ENCODE data around the gene HAO2.
"Not testable (repeated sequence)": the region's sequence is repeated elsewhere in the genome, so short reads cannot be mapped to it uniquely, and the experiment has no call there.

HAO2 gene

GRCh38 chr1:119347858-119348257, 20.7 kb upstream of the HAO2 start:
- no peak for DNase-seq (ENCODE audit: low read depth)

GRCh38 chr1:119348941-119349340, 19.6 kb upstream of the HAO2 start:
- no peak for DNase-seq (ENCODE audit: low read depth)

GRCh38 chr1:119350866-119351265, 17.7 kb upstream of the HAO2 start:
- DNase-seq (ENCODE audit: low read depth), result not testable (repeated sequence)

- no peak for DNase-seq (ENCODE audit: low read depth)
Measured at GRCh38 chr1:119351997-119352396, 16.6 kb upstream of the HAO2 start.

GRCh38 chr1:119353836-119354235, 14.7 kb upstream of the HAO2 start:
- DNase-seq (ENCODE audit: low read depth), result no peak

- no peak for DNase-seq (ENCODE audit: low read depth)
Measured at GRCh38 chr1:119358636-119359035, 9.9 kb upstream of the HAO2 start.

- no peak for DNase-seq (ENCODE audit: low read depth)
Measured at GRCh38 chr1:119359730-119360129, 8.9 kb upstream of the HAO2 start.

- DNase-seq (ENCODE audit: low read depth), result no peak
Measured at GRCh38 chr1:119361205-119361604, 7.4 kb upstream of the HAO2 start.

- no peak for DNase-seq (ENCODE audit: low read depth)
Measured at GRCh38 chr1:119361620-119362344, 6.8 kb upstream of the HAO2 start.

GRCh38 chr1:119363162-119363561, 5.4 kb upstream of the HAO2 start:
- no peak for DNase-seq (ENCODE audit: low read depth)

- DNase-seq (ENCODE audit: low read depth), result no peak
Measured at GRCh38 chr1:119364640-119365039, 3.9 kb upstream of the HAO2 start.

- DNase-seq (ENCODE audit: low read depth), result no peak
Measured at GRCh38 chr1:119366424-119366823, 2.2 kb upstream of the HAO2 start.

GRCh38 chr1:119367432-119368124, 1.0 kb upstream of the HAO2 start:
- DNase-seq (ENCODE audit: low read depth), result no peak

- DNase-seq (ENCODE audit: low read depth), result no peak
Measured at GRCh38 chr1:119370748-119371147, 2.2 kb downstream of the HAO2 start.

GRCh38 chr1:119371815-119372214, 3.2 kb downstream of the HAO2 start:
- no peak for DNase-seq (ENCODE audit: low read depth)

- DNase-seq (ENCODE audit: low read depth), result no peak
Measured at GRCh38 chr1:119372503-119373086, 4.0 kb downstream of the HAO2 start.

GRCh38 chr1:119373465-119373864, 4.9 kb downstream of the HAO2 start:
- no peak for DNase-seq (ENCODE audit: low read depth)

- no peak for DNase-seq (ENCODE audit: low read depth)
Measured at GRCh38 chr1:119374208-119374874, 5.8 kb downstream of the HAO2 start.

GRCh38 chr1:119375366-119375765, 6.8 kb downstream of the HAO2 start:
- no peak for DNase-seq (ENCODE audit: low read depth)

- DNase-seq (ENCODE audit: low read depth), result no peak
Measured at GRCh38 chr1:119376594-119376993, 8.0 kb downstream of the HAO2 start.

GRCh38 chr1:119377594-119377993, 9.0 kb downstream of the HAO2 start:
- DNase-seq (ENCODE audit: low read depth), result not testable (repeated sequence)

- no peak for DNase-seq (ENCODE audit: low read depth)
Measured at GRCh38 chr1:119379117-119379516, 10.5 kb downstream of the HAO2 start.

GRCh38 chr1:119380304-119380703, 11.7 kb downstream of the HAO2 start:
- DNase-seq (ENCODE audit: low read depth), result no peak

Measured in stimulated activated CD4-positive, alpha-beta T cell treated with anti-CD3 and anti-CD28 coated beads, Interleukin-2, amount 100 ng/mL, for 4 hours (primary cell).